GM19239 (cell line): Measurements from ENCODE around the gene AP1S3.

Experiments
- DNase-seq: peaks from one replicate; pipeline ENCODE4 v3.0.0; 2011; ENCODE audit warnings: low spot score; ENCODE audit not compliant: insufficient read length
- FAIRE-seq: peaks from 2 replicates; lab custom pipeline; 2011; peaks lifted over from hg19 to GRCh38; lab: Jason Lieb, UNC

AP1S3 gene

GRCh38 chr2:223731503-223731902 is 105.9 kb downstream of the AP1S3 start:
- DNase-seq, result no peak
- no peak for FAIRE-seq

GRCh38 chr2:223729781-223730180 is 107.6 kb downstream of the AP1S3 start:
- DNase-seq, result no peak
- no peak for FAIRE-seq

GRCh38 chr2:223727562-223727961 is 109.8 kb downstream of the AP1S3 start:
- peak; percentile 84 for FAIRE-seq
- DNase-seq, result peak; percentile 47

GRCh38 chr2:223725986-223726970 is 111.1 kb downstream of the AP1S3 start:
- DNase-seq (no peak), FAIRE-seq (no peak)

- no peak for FAIRE-seq
- DNase-seq, result no peak
Observed at GRCh38 chr2:223725494-223725893, 111.9 kb downstream of the AP1S3 start.

GRCh38 chr2:223724861-223725260 is 112.5 kb downstream of the AP1S3 start:
- DNase-seq, result no peak
- no peak for FAIRE-seq

- DNase-seq, result no peak
- no peak for FAIRE-seq
Observed at GRCh38 chr2:223723954-223724411, 113.4 kb downstream of the AP1S3 start.

- FAIRE-seq, result no peak
- no peak for DNase-seq
Observed at GRCh38 chr2:223722226-223722625, 115.2 kb downstream of the AP1S3 start.

- FAIRE-seq (no peak), DNase-seq (no peak)
Observed at GRCh38 chr2:223721746-223722145, 115.6 kb downstream of the AP1S3 start.

GRCh38 chr2:223720367-223720766 is 117.0 kb downstream of the AP1S3 start:
- no peak for DNase-seq
- no peak for FAIRE-seq

- FAIRE-seq, result no peak
- DNase-seq, result no peak
Observed at GRCh38 chr2:223712642-223713041, 124.7 kb downstream of the AP1S3 start.

GRCh38 chr2:223711596-223712326 is 125.6 kb downstream of the AP1S3 start:
- no peak for FAIRE-seq
- DNase-seq, result no peak
